HCT116 (cell line): Measurements from ENCODE around the gene CARS1.

Experiments
- ATF3 ChIP-seq: IDR thresholded peaks from 2 replicates; pipeline ENCODE4 v1.6.1; 2012
- CEBPB ChIP-seq: IDR thresholded peaks from 2 replicates; pipeline ENCODE4 v1.6.1; 2012; ENCODE audit warnings: low read depth
- CTCF ChIP-seq, 3 experiments: fragments of 200-600 bp in 1 of 3; sonication (generic) in 1 of 3; IDR thresholded peaks in 2 of 3; conservative IDR thresholded peaks in 1 of 3; 2 replicates each; pipeline ENCODE4 v1.5.1; 2012 to 2017; ENCODE audit warnings: low read depth in 2 of 3, low read length in 2 of 3, antibody characterized with exemption in 1 of 3, borderline replicate concordance in 1 of 3, control low read depth in 1 of 3, mild to moderate bottlenecking in 1 of 3, mixed read lengths in 1 of 3, mixed run types in 1 of 3, moderate library complexity in 1 of 3; ENCODE audit not compliant: insufficient read depth in 1 of 3
- EZH2 ChIP-seq: fragments of 200-600 bp; sonication (generic); IDR thresholded peaks from 2 replicates; pipeline ENCODE4 v1.6.1; 2017; ENCODE audit warnings: antibody characterized with exemption, mixed run types
- EZH2phosphoT487 ChIP-seq: fragments of 200-600 bp; IDR thresholded peaks from 2 replicates; pipeline ENCODE4 v1.6.1; 2018; ENCODE audit warnings: antibody characterized with exemption, borderline replicate concordance
- FOSL1 ChIP-seq: IDR thresholded peaks from 2 replicates; pipeline ENCODE4 v1.6.1; 2012; ENCODE audit warnings: low read depth
- MAX ChIP-seq: IDR thresholded peaks from 2 replicates; pipeline ENCODE4 v1.6.1; 2012
- POLR2A ChIP-seq: IDR thresholded peaks from 2 replicates; pipeline ENCODE4 v1.7.0; 2011; ENCODE audit warnings: borderline replicate concordance; ENCODE audit not compliant: insufficient read depth, insufficient read length; ENCODE audit errors: extremely low read depth
- POLR2AphosphoS5 ChIP-seq: IDR thresholded peaks from 2 replicates; pipeline ENCODE4 v1.6.1; 2011; ENCODE audit warnings: mild to moderate bottlenecking, low read depth, low read length, moderate library complexity
- RAD21 ChIP-seq: IDR thresholded peaks from 2 replicates; pipeline ENCODE4 v1.6.1; 2012; ENCODE audit warnings: low read depth, mild to moderate bottlenecking
- REST ChIP-seq: IDR thresholded peaks from 2 replicates; pipeline ENCODE4 v1.6.1; 2012; ENCODE audit warnings: low read depth
- SP1 ChIP-seq: IDR thresholded peaks from 2 replicates; pipeline ENCODE4 v1.6.1; 2012; ENCODE audit warnings: low read depth
- TCF7L2 ChIP-seq: IDR thresholded peaks from 2 replicates; pipeline ENCODE4 v1.7.0; 2011; ENCODE audit warnings: borderline replicate concordance, inconsistent platforms; ENCODE audit not compliant: insufficient read depth, insufficient read length; ENCODE audit errors: extremely low read depth
- ZFX ChIP-seq: fragments of 450-650 bp; IDR thresholded peaks from 2 replicates; pipeline ENCODE4 v1.6.1; 2017

GRCh38 chr11:2989551-2989950, 67.7 kb downstream of the CARS1 start:
- no peak for TF ChIP-seq CTCF (IDR thresholded peaks at IDR 0.05 in 2 of 3, conservative IDR thresholded peaks at IDR 0.05 in 1 of 3; ENCODE audit: borderline replicate concordance in 1 of 3, insufficient read depth in 1 of 3, low read depth in 2 of 3, low read length in 2 of 3)
- no peak for TF ChIP-seq ATF3
- TF ChIP-seq EZH2phosphoT487 = no peak
- no peak for TF ChIP-seq ZFX
- TF ChIP-seq MAX = no peak
- TF ChIP-seq POLR2AphosphoS5 = no peak
- TF ChIP-seq EZH2 = no peak
- no peak for TF ChIP-seq CEBPB
- no peak for TF ChIP-seq RAD21
- no peak for TF ChIP-seq SP1
- no peak for TF ChIP-seq FOSL1
- TF ChIP-seq POLR2A = no peak
- TF ChIP-seq TCF7L2 = no peak
- TF ChIP-seq REST = no peak
